GM04503 (cell line): ENCODE results near the gene CD300H.

Experiments used
- DNase-seq: peaks from one replicate; pipeline ENCODE4 v3.0.0-alpha.2; 2012; ENCODE audit warnings: low read depth

The CD300H gene

DNA sequence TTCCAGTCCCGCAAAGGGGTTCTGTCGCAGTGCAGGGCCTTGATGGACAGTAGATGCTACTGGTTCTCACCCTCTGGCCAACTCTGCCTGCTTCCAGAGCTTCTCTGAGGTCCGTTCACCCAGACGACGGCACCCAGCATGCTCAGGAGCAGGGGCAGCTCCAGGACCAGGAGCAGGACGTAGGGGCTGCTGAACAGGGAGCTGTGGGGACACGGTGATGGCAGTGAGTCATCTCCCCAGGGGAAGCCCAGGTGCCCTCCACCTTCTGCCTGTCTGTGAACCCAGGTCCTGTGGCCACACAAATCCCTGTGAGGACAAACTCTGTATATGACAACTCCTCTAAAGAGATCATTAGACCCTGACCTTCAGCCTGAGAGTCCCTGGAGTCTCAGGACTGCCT, 18.0 kb downstream of the CD300H start:
- no peak for DNase-seq

DNA sequence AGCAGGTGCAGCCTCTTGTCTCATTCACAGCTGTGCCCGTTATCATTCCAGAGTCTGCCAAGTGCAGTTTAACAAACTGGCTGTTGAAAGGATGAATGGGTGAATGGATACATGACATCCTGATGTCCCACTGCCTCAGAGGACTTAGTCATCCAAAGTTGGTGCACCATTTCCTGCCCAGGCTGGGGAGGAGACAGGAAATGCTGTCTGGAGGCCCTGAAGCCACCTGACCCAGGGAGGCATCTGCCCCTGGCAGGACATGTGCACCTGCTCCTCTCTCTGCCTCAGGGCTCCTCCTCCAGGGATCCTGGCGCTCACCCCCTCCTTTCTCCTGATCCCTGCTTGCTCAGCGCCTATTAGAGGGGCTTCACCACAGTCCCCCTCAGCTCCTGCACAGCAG, 19.6 kb downstream of the CD300H start:
- DNase-seq: no peak

DNA sequence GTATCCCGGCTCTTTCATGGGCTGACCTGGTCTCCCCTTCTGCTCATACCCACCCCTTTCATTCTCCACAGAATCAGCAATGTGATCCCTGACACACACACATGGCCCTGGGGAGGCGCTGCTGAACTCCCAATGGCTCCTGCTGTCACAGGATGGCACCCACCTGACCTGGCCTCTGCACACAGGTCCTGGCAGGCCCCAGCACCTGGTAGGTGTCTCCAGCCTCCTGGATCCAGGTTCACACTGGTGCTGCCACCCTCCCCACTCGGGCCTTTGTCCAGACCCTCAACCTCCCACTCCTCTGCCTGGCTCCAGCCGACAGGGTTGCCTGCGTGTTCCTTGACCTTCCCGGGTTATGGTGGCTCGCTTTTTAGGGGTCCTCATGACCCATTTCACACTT, 20.0 kb downstream of the CD300H start:
- no peak for DNase-seq

DNA sequence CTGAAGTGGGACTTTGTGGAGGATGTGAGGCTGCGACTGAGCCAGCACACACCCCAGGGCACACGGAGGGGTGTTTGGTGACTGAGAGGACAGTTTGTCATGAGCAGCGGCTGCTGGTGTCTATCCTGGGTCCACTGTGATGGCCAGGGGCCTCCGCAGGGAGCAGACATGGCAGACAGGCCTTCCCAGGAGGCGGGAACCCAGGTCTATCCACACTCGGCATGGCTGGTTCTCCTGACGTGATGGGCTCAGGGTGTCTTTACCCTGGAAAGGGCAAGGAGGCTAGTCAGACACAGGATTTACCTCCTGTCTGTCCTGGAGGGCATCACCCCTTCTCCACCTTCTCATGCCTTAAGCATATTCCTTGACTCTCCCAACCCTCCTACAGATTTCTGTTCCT, 20.7 kb downstream of the CD300H start:
- DNase-seq: no peak

DNA sequence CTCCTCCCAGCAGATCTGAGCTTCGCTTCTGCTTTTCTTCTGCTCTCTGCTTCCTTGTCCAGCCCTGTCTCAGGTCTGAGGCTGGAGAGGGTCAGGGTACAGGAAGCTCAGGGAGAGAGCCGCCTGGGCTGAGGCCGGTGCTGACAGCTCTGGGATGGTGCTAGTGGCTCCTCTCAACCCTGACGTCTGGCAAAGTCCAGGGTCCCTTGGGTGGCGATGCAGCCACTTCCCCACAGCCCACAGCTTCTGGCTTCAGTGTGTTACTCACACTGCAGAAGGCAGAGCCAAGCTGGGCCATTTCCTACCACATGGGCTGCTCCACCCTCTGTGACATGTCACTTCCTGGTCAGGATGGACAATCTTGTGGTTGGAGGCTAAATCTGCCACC, 21.5 kb downstream of the CD300H start, which contains the start of gene CD300C:
CD300C (minus strand) TSS at position 273 of the 388 bp plus-strand sequence. CDS start 333 bp downstream, outside the sequence.
- DNase-seq: no peak

DNA sequence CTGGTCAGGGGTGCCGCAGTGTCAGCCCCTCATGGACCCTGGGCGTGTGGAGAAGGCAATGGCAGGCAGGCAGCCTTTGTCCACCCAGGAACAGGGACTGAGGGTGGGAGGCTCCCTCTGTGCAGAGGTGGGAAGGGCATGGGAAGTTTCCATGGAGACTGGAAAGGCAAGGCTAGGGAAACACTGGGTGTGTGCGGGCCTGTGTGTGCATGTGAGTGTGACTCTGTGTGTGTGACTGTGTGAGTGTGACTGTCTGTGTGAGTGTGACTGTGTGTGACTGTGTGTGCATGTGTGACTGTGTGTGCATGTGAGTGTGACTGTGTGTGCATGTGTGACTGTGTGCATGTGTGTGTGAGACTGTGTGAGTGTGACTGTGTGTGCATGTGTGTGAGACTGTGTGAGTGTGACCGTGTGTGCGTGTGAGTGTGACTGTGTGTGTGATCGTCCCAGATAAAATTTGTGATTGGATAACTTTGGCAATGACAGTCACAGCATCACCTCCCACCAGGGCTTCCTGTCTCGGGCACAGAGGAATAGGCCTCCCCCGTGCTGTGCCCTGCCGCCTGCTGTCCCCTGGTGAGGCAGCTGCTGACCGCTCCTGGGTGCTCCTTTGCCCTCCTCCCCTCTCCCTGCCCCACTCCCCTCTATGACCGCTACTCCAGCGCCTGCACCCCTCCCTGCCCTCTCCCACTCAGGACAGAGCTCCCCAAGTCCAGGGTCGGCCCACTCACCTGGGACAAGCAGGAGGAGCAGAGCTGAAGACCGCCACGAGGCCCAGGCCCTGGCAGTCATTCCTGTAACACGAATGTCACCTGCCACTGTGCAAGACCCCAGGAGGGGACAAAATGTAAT, 22.1 kb downstream of the CD300H start:
- no peak for DNase-seq

DNA sequence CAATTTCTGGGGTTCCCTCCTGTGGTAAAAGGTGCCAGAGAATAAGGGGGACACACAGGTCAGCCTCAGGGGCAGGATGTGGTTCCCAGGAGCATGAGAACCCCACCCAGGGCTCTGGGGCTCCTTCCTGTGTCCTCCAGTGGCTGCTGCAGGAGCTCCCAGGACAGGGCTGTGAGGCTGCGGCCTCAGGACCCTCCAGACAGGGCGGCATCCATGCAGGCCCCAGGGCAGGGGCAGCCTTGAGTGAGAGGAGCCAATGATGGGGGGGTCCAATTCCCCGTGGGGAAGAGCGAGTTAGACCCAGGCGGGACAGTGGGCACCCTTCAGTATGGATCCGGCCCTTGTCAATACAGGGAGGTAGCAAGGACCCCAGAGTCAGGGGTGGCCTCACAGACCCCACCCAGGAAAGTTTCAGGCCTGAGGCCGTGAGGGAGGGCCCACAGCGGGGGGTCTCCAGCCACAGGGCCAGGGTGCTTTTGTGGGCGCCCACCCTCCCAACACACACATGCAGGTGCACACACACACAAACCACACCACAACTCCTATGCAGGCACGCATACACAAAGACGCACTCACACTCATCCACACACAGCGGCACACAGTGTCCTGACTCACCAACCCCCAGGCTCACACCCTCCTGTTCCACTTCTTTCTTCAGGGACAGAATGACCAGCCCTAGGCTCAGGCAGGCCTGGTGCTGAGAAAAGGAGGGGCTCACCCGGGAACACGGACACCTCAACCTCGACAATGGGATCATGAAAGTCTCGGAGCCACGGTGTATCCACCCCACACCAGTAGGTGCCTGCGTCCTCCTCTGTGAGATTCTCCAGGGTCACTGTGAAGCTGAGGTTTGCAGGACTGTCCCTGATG, 23.2 kb downstream of the CD300H start:
- no peak for DNase-seq

DNA sequence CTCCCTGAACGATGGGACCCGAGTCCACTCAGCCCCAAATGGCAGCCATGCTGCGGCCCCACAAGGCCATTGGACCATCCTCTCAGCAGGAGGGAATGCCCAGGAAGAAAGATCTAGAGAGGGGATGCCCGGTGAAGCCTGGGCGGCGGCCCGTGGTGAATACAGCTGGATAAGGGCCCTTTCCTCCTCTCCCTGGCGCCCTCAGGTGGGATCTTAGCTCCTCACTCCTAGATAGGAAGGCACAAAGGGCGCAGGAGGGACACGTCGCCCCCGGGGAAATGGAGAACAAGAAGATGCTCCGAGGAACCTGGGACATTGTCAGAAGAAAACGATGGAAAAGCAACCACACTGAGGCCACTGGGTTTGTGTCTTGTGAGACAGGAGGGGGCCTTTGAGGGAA, 23.9 kb downstream of the CD300H start:
- DNase-seq: no peak

DNA sequence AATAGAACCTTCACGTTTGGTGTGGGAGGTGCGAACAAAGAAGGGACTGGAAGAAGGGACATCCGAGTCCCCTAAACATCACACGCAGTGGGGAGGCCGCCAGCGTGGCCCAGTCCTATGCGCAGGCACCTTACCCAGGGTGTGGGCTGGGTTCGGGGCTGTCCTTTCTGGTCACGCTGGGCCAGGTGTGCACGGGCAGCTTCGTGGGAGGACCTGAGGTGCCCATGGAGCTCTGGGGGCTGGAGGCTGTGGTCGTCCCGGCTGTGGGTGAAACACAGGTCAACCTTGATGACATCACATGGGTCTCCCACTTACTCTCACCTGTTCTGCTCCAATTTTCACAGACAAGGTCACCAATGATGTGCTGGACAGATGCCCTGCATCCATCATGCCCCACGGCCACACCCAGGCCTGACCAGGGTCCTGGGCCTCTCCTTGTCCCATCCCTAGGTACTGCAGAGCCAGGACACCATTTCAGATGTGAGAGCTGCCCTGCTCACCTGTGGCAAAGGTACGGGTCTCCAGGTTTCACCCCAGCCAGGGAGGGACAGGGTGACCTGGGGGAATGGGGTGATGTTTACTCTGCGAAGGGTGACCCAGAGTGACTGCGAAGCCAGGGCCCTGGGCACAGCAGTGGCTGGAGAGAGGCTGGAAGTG, 24.5 kb downstream of the CD300H start:
- no peak for DNase-seq

DNA sequence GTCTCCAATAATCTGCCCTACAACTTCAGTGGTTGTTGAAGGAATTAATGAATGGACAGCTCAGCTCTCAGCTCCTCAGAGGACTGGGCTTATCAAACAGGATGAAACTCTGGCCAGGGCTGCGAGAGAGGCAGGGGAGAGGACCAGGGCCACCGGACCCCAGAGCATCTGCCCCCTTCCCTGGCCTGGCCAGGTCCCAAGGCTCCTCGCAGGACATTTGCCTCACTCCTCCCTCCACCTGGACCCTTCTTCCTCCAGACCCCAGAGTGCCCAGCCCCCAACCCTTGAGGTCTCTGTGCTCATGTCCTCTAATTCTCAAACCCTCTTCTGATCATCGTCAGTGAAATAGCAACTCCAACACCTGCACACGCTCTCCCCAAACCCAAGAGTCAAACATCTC, 25.1 kb downstream of the CD300H start:
- no peak for DNase-seq

DNA sequence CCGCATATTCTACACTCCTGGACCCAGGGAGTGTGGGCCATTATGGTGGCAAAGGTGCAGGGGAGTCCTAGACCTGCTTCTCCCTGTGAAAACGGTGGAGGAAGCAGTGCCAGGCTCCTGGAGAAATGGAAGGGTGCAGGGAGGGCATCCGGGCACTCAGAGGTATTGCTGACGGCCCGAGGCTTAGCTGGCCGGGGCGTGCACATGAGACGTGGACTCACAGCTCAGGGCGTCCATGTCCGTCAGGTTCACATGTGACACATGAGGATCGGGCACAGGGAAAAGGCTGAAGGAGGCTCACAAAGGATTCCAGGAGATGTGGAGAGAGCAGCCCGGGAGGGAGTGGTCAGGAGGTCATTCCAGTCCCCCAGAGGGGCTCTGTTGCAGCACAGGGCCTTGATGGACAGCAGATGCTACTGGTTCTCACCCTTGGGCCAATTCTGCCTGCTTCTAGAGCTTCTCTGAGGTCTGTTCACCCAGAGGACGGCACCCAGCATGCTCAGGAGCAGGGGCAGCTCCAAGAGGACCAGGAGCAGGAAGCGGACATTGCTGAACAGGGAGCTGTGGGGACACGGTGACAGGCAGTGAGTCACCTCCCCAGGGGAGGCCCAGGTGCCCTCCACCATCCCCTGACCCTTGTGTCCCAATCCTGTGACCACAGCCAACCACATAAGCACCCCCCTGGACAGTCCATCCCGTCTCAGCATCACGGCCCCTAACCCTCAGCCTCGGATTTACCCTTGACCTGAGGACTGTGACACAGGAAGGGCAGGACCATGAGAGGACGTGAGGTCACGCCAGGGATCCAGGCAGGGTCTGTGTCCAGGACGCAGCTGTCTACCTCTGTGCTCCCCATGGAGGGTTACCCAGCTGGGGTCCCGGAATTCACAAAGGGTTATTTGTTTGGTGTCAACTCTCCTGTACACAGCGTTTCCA, 25.9 kb downstream of the CD300H start:
- DNase-seq: no peak

DNA sequence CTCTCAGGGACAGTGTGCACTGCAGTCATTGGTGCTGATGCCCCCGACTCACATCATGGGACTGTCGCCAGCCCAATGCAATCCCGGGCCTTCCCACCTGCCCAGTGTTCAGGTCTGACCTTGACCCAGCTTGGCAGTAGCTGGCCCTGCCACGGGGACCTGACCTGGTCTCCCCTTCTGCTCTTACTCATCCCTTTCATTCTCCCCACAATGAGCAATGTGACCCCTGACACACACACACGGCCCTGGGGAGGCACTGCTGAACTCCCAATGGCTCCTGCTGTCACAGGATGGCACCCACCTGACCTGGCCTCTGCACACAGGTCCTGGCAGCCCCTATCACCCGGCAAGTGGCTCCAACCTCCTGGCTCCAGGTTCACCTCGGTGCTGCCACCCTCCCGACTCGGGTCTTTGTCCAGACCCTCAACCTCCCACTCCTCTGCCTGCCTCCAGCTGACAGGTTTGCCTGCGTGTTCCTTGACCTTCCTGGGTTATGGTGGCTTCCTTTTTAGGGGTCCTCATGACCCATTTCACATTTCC, 28.0 kb downstream of the CD300H start:
- no peak for DNase-seq

DNA sequence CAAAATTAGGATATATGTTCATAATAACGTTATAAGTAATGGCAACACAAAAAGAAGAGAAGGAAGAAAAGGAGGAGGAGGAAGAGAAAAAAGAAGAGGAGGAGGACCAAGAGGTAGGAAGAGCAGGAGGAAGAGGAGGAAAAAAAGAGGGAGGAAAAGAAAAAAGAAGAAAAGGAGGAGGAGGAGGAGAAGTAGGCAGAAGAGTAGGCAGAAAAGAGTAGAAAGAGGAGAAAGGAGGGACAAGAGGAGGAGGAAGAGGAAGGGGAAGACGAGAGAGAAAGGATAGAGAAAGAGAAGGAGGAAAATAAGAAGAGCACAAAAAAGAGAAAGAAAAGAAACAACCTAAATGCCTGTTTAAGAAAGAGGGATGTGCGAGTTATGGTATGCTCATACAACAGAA, 30.4 kb downstream of the CD300H start:
- DNase-seq: no peak

DNA sequence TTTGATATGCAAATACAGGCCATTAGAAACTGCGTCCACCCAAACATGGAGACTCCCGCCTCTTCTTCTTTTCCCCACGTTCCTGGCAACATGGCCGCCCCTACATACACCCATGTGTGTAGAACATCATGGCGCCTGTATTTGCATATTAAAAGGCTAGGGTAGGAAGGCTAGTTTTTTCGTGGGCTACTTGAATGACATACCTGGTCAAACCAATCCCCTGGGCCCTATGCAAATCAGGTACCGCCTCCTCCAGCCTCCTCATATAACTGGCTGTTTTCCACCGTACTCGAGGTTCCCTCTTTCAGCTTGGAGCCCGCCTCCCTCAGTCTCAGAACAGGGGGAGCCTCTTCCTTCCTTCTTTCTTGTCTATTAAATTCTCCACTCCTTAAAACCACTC, 35.2 kb downstream of the CD300H start:
- DNase-seq: no peak

DNA sequence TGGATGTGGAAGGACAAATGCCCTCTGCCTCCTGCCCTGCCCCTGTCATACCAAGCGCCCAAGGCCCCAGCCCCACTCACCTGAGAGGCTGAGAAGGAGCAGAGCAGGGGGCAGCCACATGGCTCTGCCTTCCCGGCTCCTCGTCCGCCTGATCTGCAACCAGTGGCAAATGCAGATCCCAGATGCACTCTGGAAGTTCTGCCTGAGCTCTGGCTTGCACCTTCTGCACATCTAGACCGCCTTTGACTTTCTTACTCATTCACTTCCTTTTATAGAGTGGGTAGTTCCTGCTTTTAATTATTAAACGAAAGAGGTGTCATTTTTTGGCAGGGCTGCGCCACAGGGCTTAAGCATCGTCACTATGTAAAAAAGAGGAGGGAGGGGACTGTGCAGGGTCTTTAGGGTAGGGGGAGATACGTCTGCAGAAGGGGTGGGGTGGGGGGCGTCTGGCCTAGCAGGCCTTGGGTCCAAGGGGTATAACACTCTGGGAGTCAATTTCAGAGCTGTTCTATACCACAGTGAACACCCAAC, 36.0 kb downstream of the CD300H start, which contains the start of gene CD300LB:
CD300LB (minus strand) TSS at position 245 of the 531 bp plus-strand sequence; CDS start at position 120, 125 bp downstream.
- no peak for DNase-seq

DNA sequence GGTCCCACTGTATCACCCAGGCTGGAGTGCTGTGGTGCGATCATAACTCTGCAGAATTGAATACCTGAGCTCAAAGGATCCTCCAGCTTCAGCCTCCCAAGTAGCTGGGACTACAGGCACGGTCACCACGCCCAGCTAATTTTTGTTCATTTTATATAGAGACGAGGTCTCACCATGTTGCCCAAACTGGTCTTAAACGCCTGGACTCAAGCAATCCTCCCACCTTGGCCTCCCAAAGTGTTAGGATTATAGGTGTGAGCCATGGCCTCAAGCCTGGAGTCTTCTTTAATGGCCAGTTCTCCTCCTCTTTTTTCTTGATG, 36.5 kb downstream of the CD300H start:
- no peak for DNase-seq

DNA sequence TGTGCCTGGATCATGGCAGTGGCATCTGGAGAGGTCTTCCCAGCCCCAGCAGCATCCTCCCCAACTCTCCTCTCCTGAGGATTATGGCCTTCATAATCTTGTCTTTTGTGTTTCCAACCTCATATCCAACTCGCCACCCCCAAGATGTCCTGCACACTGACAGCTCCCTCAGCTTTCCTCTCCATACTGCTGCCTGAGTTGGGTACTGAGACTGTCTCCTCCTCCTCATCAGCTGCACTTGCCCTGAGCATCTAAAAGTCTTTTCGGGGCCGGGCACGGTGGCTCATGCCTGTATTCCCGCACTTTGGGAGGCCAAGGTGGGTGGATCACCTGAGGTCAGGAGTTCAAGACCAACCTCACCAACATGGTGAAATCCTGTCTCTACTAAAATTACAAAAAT, 38.1 kb downstream of the CD300H start:
- no peak for DNase-seq

DNA sequence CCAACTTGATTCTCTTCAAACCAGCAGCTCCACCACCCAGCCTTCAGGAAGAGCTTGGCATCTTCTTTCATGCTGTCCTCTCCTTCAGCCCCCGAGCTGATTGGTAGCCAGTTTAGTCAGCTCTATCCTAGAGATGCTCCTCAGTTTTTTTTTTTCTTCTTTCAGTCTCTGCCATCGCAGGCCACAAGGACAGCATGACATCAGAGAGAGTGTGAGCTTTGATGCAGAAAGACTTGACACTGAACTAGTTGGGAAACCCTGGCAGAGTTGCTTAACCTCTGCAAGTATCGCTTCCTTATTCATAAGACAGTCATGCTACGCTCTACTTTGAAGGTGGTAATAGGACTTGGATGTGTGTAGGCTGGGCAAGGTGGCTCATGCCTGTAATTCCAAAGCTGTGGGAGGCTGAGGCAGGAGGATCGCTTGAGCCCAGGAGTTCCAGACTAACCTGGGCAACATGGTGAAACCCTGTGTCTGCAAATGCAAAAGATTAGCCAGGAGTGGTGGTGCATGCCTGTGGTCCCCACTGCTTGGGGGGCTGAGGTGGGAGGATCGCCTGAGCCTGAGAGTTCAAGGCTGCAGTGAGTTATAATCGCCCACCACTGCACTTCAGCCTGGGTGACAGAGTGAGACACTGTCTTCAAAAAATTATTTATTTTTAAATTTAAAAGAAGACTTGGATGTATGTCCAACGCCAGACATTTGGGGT, 38.7 kb downstream of the CD300H start:
- no peak for DNase-seq

DNA sequence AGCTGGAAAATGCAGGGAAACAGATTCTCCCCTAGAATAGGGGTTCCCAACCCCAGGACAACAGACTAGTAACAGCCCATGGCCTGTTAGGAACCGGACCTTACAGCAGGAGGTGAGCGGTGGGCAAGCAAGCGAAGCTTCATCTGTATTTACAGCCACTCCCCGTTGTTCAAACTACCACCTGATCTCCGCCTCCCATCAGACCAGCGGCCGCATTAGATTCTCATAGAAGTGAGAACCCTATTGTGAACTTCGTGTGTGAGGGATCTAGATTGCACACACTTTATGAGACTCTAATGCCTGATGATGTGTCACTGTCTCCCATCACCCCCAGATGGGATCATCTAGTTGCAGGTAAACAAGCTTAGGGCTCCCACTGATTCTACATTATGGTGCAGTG, 39.6 kb downstream of the CD300H start:
- DNase-seq: no peak

DNA sequence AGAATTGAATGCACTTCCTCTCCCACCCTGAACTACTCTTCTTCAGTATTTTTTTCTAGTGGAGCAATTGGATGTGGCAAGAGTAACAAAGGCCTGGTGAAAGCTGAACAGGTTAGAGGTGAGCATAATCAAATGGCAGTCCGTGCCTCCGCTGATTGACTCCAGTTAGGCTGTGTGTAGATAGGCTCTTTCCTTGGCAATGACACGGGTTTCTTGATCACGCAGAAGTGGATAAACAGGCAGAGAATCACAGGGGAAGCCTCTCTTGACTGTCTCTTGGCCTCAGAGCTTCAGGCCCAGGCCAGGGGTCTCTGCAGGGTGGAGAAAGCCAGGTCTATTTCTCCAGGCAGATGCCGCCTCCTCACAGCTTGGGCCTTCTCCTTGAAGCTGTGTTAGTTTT, 40.2 kb downstream of the CD300H start:
- DNase-seq: no peak
